ENCODE data around the gene BHLHE41.
A peak's percentile ranks its signal among the peaks of the same experiment; 100 is the strongest.

The BHLHE41 gene

DNA sequence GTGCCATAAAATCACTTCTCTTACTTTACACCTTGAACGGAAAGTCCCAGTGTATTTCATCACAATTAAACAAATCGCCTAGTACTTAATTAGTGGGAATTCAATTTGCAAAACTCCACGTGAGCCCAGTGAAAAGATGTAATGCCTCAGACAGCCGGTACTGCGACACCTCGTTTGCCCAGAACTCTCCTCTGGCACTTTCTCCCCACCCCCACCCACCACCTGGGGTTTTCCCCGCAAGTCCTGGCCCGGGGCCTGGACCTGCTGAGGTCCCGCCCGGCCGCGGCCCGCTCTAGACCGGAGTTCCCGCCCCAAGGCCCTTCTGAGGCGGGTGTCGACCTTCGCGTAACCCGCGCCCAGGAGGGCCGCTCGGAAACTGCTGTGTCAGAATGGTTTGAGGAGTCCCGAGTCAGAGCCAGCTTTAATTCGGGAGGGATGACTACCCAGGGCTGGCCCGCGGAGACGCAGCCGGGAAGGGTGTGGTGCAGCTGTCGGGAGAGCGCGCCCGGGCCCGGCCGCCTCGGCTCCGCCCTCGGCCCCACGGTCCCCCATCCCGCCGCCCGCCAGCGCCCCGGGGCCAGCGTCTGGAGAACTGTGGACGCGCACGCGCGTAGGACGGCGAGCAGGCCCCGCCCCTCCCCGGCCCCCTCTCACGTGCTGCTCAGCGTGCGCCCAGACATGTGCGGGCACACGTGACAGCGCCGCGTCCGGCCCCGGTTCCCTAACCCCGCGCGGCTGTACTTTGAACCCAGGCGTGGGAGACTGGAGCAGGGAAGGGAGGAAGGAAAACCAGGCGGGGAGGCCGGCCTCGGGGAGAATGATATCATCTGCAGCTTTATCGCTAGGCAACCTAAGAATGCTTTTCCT, 10.8 kb downstream of the BHLHE41 start:
- DNase-seq = peak; percentile 90

DNA sequence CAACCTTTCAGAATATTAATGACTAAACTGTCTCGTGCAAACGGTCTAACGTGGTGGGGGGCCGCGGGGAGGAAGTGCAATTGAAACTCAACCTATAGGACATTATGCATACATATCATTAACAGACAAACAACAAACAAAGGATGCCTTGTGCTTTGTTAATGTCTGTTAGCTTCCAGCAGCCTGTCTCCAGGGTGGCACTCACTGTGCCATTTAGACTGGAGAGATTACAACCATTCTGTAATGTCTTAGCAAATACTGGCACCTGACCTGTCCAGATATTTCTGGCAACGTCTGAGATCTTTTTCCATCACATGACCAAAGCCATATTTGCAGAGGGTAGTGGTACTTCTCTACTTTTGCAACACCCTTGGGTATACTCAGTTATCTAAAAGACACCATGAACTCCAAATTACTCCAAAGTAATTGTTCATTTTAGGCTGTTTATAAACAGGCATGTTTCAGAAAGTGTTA, 11.6 kb downstream of the BHLHE41 start:
- no peak for DNase-seq

DNA sequence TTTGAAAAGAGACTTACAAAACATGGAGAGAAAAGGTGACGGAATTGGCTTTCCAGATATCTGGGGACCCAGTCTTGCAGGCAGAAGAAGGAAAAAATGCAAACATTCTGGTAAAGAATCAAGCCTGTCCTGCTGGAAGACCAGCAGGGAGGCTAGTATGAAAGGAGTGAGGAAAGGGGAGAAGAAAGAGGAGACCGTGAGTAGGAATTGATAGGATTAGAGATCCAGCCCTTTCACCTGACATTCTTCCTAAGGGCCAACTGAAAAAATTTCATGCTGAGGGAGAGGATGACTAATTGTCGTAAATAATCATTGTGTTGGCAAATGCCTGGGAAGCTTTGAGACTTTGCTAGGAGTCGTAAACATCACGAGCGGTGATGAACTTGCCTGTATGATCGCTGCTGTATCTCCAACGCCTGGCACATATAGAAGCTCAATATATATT, 12.1 kb downstream of the BHLHE41 start:
- no peak for DNase-seq

DNA sequence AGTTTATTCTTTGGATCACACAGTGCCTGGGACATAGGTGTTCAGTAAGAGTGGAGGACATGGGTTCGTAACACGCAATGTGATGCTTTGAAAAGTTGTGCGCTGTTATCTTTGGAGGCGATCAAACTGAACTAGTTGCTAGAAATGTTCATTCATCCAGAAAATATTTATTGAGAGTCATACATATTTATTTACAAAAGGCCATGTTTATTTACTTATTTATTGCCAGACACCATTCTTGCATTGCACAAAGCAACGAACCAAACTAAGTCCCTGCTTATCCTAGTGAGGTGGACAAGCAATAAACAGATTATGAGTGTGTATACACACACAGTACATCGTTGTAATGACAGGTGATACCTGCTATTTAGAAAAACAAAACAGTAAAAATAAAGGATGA, 12.6 kb downstream of the BHLHE41 start:
- DNase-seq = no peak

DNA sequence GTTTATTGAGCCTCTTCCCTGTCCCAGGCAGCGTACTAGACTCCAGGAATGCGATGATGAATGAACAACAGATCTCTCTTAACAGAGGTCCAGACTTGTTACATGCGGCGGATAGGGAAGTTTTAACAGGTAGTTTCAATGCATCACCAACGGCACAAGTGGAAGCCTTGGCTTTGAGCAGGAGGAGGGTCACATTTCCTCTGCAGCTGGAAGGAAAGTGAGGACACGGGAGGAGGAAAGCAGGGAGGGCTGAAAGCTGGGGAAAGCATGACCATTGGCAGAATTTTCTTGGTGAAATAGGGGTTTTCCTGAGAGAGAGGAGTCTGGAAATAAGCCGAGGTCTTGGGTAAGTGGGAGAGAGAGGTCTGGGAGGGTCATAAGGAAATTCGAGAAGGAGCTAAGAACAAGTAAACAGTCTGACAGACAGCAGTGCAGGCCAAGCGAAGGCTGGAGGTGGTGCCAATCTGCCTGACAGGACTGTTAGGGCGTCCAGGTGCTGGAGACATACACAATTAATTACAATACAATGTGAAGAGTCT, 15.4 kb downstream of the BHLHE41 start:
- no peak for DNase-seq

DNA sequence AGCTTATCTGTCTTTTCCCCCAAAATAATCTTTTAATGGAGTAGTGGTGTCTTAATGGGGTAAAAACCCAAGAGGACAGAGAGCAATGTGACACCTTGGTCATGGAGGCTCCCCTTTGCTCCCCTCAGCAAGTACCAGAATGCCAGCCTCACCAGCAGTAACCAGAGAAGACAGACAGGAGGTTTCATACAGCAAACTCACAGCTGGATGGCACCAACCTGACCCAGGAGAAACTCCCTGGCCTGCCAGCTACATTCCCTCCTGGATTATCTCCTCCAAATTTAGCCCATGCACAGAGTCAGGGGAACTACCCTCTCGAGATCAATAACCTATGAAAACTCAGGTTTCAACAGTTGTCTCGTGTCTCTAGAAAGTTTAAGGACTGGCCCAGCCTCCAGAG, 15.9 kb downstream of the BHLHE41 start:
- no peak for DNase-seq

DNA sequence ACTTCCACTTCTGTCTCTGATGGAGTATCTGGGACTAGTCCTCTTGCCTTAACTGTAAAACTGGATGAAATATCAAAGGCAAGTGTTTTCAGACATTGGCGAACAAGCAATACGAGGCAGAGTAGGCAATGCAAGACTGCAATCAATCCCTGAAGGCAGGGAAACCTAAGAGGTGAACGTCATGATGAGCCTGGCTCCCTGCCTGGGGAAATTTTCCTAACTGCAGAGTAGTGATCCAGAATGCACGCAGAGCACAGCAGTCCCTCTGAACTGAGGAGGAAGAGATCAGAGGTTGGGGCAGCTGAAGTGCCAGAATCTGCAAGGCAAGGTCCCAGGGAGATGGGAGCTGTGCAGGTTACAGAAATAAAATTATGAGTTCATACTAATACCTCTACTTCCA, 18.5 kb downstream of the BHLHE41 start:
- no peak for DNase-seq

DNA sequence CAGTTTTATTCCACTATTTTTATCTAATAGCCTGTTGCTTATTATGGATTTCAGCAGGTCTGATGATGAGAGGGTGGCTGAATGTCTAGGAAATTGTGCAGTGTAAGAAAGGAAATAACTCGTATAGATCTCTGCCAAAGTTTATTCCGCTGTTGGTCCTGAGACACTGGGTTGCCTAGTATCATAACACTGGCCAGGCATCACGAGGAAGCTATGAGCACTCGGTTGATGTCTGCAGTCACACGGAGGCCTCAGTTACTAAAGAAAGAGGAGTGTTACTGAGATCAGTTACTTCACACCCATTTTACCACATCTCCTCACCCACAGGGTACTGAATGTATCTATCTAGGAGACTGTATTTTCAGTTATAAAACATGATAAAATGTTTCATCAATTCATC, 21.9 kb downstream of the BHLHE41 start:
- DNase-seq = no peak

DNA sequence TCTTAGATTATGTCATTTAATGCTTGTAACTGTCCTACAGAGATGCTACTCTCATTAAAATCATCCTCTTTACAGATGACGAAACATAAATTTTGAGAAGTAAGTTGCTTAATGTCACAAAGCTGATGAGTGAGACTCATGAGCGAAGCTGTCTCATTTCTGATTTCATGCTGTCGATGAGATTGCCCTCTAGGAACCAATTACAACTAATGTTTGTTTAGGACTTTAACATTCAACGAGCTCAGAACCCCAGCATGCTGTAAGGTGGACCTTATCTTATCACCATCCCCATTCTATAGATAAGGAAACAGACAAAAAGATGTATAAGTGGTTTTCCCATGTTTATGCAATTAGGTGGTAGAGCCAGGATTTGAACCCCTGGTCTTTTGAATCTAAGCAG, 23.1 kb downstream of the BHLHE41 start:
- DNase-seq = no peak

DNA sequence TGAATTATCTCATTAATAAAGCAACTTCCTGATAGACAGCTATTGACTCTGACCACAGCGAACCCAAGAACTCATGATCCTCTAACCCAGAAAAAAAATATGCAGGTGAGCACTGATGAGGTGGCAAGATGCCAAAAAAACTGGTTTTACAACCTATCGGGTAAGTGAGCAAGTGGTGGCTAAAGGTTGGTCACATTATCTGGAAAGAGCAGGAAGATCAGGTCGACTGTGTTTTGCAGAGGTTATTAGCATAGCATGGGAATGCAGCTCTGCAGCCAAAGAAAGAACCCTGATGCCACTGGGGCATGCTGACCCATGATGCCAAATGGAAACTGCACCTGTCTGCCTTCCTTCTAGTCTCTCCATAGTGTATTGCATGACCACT, 23.5 kb downstream of the BHLHE41 start:
- DNase-seq = no peak

DNA sequence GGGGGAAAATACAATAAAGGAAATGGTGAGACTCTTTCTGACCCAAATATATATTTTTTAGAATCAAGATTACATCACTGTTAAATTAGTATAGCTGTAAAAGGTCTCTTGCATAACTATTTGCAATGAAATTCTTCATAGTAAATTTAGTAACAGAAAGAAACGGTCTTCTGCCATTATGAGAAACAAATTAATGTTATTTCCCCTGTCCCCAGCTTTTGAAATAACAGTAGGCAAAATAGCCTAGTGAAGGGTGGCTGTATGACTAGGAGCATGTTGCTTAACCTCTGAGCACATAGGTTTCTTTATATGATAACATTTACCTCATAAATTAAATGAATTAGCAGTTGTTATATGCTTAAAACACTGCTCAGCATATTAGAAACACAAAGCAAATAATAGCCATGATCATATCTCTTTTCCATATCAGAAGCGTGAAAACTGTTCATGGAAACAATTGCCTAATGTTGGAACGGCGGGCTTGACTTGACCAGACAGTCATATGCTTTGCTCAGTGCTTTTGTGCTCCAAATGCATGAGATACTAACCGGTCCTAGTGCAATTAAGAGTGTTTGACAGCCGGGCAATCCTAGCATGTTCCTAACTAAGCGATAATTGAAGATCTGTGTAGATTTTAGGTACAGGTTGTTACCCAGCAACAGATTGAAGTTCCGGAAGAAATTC, 24.0 kb downstream of the BHLHE41 start:
- DNase-seq = no peak

DNA sequence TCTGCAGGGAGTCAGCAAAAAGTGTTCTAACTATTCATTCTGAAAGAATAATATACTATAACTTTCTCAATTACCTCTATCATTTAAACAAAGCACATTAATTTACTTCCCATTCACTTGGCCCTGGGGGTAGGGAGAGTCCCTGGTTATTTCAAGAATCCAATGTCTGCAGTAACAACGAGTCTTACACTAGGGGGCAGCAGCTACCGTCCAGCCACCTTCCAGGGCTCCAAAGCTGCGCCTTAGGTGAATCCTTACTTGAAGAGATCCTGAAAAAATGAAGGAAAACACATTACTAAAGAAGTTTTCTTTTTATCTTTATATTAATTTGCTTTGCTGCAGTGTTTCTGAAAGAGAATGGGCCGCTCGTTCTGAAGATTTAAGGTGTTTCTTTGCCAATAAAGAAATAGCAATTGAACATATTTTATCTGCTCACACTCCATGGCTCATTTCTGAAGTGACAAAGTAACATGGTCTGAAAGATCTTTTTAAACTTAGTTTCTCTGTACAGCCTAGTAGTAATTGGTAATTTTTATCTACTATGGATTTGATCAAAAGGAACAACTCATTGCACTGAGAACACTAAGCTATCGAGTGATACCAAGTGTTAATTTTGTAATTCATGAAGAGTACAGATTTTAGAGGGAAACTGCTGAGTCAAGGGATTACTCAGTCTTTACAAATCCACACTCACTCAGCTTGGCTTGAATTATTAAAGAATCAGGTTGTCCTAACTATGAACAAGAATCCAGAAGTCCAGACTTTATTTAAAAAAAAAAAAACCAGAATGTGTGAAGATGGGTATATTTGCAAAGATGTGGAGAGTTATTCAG, 27.6 kb downstream of the BHLHE41 start:
- DNase-seq = peak; percentile 72

DNA sequence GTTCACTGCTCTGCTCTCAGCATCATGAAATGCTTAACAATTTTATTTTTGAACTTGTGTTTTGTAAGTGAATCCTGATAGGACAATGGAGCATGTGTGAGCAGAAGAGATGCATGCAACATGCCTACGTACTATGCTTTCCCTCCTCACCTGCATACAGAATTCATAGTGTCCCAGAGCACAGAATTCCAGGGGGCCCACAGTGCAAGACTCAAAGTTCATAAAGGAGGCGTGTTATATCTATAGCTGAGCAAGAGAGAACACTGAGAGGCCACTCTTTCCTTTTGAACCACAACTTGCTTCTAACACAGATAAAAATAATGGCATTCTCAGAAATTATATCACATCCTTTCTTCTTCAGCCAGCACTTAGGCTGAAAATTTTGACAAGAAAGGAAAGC, 28.8 kb downstream of the BHLHE41 start:
- DNase-seq = no peak

DNA sequence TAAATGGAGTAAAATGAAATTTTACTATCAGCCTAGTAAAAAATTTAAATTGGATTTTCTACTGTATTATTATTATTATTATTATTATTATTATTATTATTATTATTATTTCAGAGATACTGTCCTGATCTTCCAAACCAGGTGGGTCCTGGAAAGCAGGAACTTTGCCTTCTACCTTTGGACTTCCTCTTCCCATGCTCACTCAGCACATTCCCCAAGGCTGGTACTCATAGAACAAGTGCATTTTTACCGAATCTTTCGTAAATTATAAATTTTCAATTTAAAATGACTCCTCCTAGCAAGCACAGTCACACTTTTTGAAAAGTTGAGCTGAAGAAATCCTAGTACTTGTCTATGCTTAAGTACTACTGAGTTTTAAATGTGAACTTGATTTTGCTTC, 29.7 kb downstream of the BHLHE41 start:
- DNase-seq = no peak

DNA sequence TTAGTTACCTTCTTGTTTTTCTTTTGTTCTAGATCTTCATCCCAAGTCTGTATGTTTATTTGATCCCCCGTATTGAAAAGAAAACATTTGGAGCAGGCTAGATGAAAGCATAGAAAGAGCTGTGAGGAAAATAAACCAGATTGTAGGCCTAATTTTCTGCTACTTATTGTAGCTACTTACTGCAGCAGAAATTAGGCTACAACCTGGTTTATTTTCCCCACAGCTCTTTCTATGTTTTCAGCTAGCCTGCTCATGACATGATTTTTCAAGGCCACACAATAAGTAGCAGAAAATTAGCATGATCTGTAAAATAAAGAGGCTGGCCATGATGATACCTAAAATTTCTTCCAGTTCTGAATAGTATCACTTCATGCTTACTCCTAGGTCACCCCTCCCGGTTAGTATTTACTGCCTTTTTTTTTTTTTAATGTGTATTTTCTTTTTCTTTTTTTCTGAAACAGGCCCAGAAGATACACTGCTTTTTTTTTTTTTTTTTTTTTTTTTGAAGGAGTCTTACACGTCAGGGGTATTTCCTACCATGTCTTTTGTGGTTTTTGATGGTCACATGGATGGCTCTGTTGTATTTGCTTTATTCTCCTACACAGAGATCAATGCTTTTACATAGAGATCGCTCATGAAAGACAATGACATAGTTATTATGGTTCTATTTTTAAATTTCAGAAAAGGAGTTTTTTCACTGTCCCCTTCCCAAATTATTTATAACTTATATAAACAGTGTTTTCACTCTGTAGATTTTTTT, 32.3 kb downstream of the BHLHE41 start:
- DNase-seq = peak; percentile 43

DNA sequence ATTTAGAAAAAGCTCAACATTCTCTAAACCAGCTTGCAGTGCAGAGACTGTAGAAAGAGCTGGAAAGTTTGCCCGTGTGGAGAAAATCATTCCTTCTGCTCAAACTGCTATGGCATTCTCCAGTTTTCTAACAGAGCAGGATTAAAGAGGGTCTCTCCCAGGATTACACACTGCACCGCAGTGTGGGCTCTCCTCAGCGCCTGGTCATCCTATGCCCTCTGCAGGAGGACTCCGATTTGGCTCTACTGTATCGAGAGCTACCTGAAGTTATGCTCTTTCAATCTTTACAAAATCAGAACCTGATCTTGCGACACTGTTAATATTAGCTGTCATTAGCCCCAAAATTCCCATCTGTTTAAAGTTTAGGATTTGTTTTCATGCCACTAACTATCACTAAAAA, 33.0 kb downstream of the BHLHE41 start:
- peak; percentile 23 for DNase-seq

DNA sequence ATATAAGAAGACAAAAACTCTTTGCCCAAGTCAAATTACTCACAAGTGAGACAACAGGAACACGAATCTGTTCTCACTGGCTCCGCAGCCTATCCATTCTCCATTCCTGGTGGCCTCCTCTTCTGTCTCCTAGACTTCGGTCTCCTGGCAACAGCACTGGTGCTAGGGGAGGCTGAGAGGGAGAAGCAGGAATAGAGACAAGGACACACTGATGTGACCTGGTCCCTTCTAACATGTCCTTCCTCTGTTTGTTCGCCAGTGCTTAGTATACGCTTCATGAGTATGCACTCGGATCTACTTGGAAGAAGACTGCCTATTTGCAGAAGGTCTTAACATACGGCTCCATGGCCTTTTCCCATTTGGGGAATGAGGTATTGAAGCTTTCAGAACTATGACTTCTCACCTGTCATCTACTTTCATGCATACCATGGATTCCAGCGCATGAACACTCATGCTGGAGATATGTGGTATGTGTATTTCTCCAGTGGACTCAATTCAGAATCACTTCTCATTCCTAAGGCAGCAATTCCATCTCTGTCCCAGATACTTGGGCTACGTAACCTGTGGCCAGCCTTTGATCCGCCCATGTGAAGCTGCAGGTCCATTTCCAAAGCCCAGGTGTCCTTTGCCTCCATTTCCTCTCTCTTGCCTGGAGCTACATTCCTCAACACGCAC, 33.9 kb downstream of the BHLHE41 start:
- DNase-seq = peak; percentile 52

DNA sequence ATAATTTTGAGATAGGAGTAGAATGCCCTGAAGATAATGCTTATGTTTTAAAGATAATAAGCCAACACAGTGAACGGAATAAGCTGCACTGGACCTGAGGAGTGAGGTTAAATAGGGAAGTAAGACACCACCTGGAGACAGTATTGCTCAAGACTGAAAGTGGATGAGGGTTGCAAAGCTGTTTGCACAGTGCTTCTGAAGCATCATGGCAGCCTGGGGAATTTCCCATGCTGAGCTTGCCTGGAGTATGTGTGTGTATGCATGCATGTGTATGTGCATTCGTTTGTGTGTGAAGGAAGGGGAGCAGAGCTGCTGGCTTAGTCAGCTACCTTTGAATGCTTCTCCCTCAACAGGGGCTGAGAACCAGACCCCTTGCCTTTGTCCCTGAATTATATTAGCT, 35.8 kb downstream of the BHLHE41 start:
- no peak for DNase-seq

DNA sequence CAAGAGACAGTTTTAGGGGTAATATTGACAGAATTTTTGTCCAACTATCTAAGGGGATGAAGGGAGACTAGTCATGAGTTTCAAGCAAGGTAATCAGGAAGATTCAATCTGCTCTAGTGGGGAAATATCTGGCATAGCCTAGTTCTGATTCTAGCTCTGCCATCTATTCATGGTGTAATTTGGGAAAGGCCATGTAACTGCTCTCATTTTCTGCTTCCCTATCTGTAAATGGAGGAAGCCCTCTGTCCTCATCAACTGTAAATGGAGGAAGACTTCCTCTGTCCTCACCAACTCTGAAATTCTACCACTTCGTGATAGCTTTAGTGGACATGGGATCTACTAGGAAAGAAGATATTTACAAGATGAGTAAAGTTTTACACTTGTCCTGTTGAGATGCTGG, 37.9 kb downstream of the BHLHE41 start:
- DNase-seq = no peak

DNA sequence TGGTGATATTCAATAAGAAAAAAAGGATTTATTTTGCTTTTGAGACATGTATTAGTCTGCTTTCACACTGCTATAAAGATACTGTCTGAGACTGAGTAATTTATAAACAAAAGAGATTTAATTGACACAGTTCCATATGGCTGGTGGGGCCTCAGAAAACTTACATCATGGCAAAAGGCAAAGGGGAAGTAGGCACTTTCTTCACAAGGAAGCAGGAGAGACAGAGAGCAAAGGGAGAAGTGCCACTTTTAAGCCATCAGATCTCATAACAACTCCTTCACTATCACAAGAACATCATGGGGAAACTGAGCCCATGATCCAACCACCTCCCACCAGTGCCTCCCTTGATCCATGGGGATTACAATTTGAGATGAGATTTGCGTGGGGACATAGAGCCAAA, 43.9 kb downstream of the BHLHE41 start:
- DNase-seq = no peak

DNA sequence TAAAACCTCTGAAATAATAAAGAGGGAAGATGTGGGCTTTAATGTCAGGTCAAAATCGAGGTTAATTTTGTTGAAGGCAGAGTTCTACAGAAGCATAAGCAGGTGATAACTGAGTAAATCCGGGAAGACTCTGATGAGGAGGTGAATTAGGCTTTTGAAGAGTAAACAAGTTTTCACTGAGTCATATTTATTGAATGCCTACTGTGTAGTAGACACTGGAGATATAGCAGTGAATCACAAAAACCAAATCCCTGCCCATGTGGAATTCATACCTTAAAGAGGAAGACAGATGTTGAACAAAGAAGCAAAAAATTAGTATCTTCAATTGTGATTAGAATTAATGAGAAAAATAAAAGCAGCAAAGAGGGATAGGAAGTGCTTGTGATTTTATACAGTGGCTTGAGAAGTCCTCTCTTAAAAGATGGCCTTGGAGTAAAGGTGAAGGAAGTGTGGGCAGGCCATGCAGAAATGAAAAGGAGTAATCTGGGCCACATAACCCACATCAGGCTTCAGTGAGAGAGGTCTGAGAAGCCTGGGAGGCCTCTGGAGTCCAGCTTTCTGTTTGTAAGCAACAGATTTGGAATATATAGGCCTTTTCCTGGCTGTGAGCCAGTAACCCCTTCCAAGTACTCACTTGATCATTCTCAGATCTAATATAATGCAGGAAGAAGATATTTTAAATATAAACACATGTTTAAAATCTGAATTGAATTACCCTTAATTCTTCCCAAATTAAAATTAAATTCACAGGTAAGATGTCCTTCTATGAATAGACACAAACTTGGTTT, 46.7 kb downstream of the BHLHE41 start:
- DNase-seq = no peak
